HG03280 (cell line): ENCODE measurements around the gene NPY5R.
A peak's percentile ranks its signal among the peaks of the same experiment; 100 is the strongest.

ENCODE experiments used
- ATAC-seq: cut with Tn5 transposase; IDR thresholded peaks from one replicate; pipeline ENCODE4 v1.9.1; 2021; ENCODE audit warnings: mild to moderate bottlenecking, moderate library complexity; ENCODE audit not compliant: unreplicated experiment

NPY5R gene

GRCh38 chr4:163343604-163344146 lies at the start of gene NPY5R:
NPY5R (plus strand) TSS chr4:163343892; CDS start chr4:163350274, 6,382 bp downstream.
- no peak for ATAC-seq

GRCh38 chr4:163295138-163295537 lies 48.6 kb upstream of the NPY5R start:
- no peak for ATAC-seq

DNA sequence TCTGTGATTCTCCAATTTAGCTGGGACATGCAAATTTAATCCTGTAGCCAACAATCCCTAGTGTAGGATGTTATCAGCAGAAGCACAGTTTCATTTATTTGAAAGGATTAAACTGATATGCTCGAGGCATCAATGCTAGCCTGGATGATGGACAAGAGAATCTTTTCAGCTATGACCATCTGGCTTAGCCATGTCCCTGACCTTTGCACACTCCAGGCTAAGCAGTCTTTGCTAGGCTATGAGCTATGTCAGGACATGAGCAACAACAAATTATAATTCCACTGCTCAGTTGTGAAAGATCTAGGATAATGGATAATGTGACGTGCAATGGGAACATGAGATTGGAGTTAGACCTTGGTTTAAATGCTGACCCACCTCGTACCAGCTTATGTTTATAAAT lies 43.2 kb upstream of the NPY5R start:
- no peak for ATAC-seq

DNA sequence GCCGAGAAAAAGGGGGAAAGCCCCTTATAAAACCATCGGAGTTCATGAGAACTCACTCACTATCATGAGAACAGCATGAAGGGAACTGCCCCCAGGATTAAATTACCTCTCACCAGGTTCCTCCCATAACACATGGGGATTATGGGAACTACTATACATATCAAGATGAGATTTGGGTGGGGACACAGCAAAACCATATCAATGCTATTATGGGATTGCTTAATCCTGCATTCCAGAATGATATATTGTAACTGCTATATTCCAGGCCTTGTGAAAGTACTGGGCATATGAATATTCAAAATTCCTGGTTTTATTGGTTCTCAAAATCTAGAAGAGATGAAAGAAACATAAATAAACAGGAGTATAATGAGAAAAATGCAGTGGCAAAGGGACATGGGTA lies 40.6 kb upstream of the NPY5R start:
- no peak for ATAC-seq

DNA sequence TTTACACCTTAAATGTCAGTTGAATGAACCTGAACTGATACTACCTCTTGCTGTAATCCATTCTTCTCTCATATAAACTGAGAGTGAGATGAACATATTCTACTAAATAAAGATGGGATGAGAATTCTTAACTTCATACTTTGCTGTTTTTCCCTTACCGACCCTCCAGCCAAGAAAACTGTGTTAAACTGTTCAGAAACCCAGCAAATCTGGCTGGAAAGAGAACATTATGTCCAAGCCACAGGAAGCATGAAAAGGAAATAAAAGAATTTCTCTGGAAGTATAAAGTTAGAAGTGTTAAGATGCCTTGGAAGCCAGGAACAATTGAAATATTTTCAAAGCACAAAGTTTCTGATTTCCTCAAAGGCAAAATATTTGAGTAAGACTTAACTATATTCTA lies 34.2 kb upstream of the NPY5R start:
- no peak for ATAC-seq

DNA sequence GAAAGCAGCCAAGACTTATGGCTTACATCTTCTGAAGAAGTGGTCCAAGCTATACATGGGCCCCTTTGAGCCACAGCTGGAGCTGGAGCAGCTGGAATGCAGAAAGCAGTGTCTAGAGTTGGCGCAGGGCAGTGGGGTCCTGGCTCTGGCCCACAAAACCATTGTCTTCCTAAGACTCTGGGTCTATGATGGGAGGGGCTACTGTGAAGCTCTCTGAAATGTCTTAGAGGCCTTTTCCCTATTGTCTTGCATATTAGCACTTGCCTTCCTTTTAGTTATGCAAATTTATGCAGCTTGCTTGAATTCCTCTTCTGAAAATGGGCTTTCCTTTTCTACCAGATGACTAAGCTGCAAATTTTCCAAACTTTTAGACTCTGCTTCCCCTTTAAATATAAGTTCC lies 26.6 kb upstream of the NPY5R start:
- no peak for ATAC-seq

- no peak for ATAC-seq
These were observed 12.6 kb upstream of the NPY5R start for GRCh38 chr4:163330916-163331628.

- ATAC-seq = no peak
These were observed 11.9 kb upstream of the NPY5R start for GRCh38 chr4:163331629-163332376.

GRCh38 chr4:163332526-163333406 lies 10.9 kb upstream of the NPY5R start, which contains the start of gene NPY1R:
NPY1R (minus strand) TSS chr4:163332596; CDS start chr4:163326554, 6,042 bp downstream.
- peak; percentile 83 for ATAC-seq

GRCh38 chr4:163335384-163335783 lies 8.3 kb upstream of the NPY5R start:
- ATAC-seq = no peak

DNA sequence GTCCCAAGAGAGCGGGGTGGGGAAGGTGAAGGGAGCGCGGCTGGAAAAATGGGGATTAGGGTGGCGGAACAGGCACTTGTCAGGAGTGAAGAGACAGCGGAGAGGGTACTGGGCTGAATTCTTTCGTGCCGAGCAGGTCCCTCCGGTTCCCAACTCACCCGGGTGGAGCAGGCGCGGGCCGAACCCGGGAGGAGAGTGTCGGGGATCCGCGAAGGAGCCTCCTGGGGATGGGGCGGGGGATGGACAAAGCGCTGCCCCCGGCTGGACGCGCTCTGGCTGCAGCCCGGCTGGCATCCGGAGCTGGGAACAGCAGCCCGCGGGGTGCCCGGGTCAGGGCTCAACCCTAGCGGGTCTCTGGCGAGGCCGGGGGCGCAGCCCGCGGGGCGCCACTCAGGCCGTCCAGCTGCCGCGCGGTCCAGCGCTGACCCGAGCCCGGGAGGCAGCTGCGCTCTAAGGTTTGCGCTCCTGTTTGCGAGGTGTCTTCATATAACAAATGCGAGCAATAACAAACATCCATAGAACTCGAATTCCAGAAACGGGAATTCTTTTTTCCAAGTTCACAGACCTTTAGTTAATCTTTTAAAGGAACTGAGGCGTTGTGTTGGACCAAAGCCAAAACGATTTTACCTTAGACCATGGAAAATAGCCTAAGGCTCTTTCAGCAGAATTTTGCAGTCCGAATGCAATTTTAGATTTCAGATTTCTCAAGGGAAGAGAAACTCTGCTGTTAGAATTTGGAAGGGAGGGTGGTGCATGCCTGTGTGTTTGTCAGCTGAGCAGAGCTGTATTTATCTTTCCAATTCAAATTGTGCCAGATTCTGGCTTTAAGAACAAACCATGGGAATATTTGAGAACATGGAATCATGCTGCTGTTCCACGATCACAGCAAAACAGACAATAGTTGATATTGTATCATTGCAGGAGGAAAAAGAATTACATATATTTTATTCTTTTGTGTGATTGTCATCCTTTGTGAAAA lies 744 bp downstream of the NPY5R start:
- no peak for ATAC-seq

- no peak for ATAC-seq
These were observed 7.0 kb downstream of the NPY5R start for GRCh38 chr4:163350672-163351071.

DNA sequence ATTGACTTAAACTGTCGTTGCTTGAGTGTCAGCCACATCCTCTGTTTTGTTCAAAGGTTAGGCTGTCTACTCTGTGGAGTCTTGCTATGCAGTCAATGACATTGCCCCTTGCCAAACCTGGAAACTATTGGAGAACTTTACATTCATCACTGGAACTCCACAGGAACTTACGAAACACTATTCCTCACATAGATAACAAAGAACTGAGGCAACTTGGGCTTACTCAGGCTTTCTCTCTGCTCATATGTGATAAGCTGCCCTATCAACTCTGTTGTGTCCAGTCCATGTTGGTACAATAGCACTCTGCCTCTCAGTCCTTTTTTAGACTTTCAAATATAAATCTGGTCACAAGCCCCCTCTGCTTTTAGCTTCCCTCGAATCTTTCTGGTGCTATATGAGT lies 9.4 kb downstream of the NPY5R start:
- ATAC-seq = no peak

DNA sequence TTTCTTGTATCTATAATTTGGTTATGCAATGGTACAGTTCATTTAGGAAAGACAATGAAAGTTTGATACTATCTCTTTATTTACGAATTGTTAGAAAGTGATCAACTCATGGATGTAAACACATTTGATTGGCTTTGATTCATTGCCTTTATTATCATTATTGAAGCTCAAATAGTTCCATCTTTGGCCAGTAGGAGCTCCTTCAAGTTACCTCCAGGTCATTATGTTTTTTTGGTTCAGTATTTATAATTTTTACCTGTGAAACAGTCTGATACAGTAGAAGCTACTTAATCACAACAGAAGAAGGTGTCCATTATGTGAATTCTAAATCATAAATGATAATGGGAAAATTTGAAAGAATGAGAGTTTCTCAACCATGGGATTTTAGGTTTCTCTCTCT lies 12.4 kb downstream of the NPY5R start:
- ATAC-seq = no peak

DNA sequence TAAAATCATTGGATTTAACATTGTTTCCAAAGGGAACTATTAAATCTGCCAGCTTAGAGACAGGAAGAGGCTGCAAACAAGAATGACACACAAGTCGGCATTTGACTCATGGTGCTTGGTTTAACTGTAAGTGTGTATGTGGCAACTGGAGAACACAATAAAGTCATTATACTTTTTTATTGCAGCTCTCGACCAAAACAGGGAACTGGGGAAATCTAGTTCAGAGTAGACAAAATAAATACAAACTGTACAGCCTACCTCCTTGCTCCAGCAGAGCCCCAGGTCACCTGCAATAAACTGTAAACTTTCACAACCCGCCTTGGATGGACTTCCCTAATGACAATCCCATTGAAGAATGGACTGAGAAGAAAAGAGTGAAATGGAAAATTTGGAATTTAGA lies 24.0 kb downstream of the NPY5R start:
- ATAC-seq = no peak

DNA sequence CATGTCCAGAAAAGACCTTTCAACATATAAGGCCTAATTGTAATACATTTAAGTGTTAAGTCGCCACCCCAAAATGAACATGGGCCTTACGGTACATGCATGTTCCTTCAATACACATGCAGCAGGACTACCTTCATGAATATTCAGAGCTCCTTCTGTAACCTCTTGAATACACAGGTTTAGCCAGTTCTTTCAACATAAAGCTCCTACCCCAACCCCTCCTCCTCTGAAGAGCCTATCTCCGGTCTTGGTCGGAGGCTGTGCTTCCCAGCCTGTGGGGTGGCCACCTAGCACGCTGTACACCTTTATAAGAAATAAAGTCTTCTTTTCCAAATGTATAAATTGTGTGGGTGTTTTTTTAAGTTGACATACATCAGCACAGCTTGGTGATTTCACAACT lies 28.3 kb downstream of the NPY5R start:
- no peak for ATAC-seq

DNA sequence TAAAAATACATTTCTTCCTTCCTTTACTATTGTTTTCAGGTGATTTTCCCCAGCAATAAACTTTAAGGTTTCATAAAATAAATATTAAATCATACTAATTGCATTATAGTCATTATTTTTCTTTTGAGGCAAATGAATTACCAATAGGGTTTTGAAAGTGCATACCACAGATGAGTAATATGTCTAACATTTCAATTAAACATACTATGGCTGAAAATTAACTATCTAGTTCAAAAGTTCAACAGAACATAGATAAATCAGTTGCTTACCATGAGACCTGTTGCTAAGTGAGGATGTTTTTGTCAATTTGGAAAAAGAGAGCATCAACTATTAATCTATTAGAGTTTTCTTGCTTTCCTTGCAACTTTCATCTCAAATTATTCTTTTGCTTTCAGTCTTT lies 35.0 kb downstream of the NPY5R start:
- no peak for ATAC-seq

GRCh38 chr4:163380703-163381102 lies 37.0 kb downstream of the NPY5R start:
- ATAC-seq = no peak

DNA sequence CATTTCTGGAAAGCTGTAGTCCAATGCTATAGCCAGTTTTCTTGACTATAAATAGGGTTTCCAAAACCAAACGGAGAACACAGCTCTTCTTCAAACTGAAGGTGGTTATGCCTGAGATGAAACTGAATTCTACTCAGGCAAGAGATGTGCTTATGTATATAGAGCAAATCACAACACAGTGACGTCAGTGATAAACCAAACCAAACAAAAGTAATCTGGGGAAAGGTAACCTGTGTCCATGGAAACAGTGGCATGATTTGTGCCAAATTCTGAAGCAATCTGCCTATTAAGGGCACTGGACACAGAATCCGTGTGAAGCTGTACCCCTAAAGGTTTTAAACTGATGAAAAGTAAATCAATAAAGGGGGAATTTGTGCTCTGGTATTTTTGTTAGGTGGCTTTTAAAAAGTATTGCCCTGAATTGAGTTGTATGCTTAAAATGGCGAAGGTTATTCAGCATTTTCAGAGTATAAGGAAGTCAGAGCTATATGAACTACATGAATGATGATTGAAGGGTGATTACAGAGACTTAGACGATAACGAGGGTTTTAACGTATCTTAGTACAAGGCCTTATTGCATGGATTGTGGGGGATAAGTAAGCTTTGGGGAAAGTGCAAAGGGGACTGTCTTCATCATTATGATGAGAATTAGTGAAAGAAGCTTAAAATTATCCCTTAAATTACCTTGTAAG lies 38.6 kb downstream of the NPY5R start:
- no peak for ATAC-seq
